ENCODE results near the gene PRRG1. TPM values are rescaled to one million over a fixed set of nuclear protein-coding genes. Genes with fewer than 3 reads are reported as not detected.

Gene PRRG1
- total RNA-seq, 1 experiment from 2014 or later, result 34.4 TPM

GRCh38 chrX:37378404-37378803 lies 29.2 kb downstream of the PRRG1 start:
- CTCF ChIA-PET, result no interaction called here
- no peak for DNase-seq
- TF ChIP-seq, protein P1, sequence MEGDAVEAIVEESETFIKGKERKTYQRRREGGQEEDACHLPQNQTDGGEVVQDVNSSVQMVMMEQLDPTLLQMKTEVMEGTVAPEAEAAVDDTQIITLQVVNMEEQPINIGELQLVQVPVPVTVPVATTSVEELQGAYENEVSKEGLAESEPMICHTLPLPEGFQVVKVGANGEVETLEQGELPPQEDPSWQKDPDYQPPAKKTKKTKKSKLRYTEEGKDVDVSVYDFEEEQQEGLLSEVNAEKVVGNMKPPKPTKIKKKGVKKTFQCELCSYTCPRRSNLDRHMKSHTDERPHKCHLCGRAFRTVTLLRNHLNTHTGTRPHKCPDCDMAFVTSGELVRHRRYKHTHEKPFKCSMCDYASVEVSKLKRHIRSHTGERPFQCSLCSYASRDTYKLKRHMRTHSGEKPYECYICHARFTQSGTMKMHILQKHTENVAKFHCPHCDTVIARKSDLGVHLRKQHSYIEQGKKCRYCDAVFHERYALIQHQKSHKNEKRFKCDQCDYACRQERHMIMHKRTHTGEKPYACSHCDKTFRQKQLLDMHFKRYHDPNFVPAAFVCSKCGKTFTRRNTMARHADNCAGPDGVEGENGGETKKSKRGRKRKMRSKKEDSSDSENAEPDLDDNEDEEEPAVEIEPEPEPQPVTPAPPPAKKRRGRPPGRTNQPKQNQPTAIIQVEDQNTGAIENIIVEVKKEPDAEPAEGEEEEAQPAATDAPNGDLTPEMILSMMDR (conservative IDR thresholded peaks at IDR 0.05), result no peak
- no peak for TF ChIP-seq EZH2 (IDR thresholded peaks at IDR 0.05; ENCODE audit: low read depth)
- Histone ChIP-seq H3K27ac (no peak overlapping the region), H3K36me3 (ENCODE audit: low read depth) (no peaks in the 10 kb centered on the region), H3K4me3 (no peak overlapping the region), H2AFZ (no peak overlapping the region), H3K9me2 (ENCODE audit: insufficient read depth) (no peaks in the 10 kb centered on the region), H4K20me1 (ENCODE audit: insufficient read depth) (no peaks in the 10 kb centered on the region), H3K4me1 (replicated peaks; ENCODE audit: insufficient read depth) (peaks cover 17% of the 10 kb centered on the region), H3K9me3 (ENCODE audit: insufficient read depth, low read depth) (no peaks in the 10 kb centered on the region), H3K27me3 (ENCODE audit: insufficient read depth, low read depth) (no peaks in the 10 kb centered on the region), H3K79me2 (ENCODE audit: low read depth) (peaks cover 57% of the 10 kb centered on the region), H3F3A (ENCODE audit: insufficient read depth, low read depth) (peaks cover 6% of the 10 kb centered on the region; the same call in 1 of the 2 replicates), H3K4me2 (no peak overlapping the region)
- intact Hi-C loops (cut with micrococcal nuclease; ENCODE audit: unreplicated experiment), result no loop called here
- POLR2A ChIA-PET (ENCODE audit: unreplicated experiment), result no interaction called here
- no TSS peak for BruUV-seq (replicated peaks)

- intact Hi-C loops (cut with micrococcal nuclease; ENCODE audit: unreplicated experiment), result no loop called here
- CTCF ChIA-PET, result no interaction called here
- Histone ChIP-seq H3K4me1 (replicated peaks; ENCODE audit: insufficient read depth) (peaks cover 17% of the 10 kb centered on the region), H3K9me2 (ENCODE audit: insufficient read depth) (no peaks in the 10 kb centered on the region), H4K20me1 (ENCODE audit: insufficient read depth) (no peaks in the 10 kb centered on the region), H3K27me3 (ENCODE audit: insufficient read depth, low read depth) (no peaks in the 10 kb centered on the region), H3K9me3 (ENCODE audit: insufficient read depth, low read depth) (no peaks in the 10 kb centered on the region), H3K36me3 (ENCODE audit: low read depth) (no peaks in the 10 kb centered on the region), H2AFZ (no peak overlapping the region), H3K79me2 (ENCODE audit: low read depth) (peaks cover 53% of the 10 kb centered on the region), H3F3A (ENCODE audit: insufficient read depth, low read depth) (peaks cover 6% of the 10 kb centered on the region; the same call in 1 of the 2 replicates), H3K4me2 (no peak overlapping the region), H3K4me3 (no peak overlapping the region), H3K27ac (no peak overlapping the region)
- POLR2A ChIA-PET (ENCODE audit: unreplicated experiment), result no interaction called here
- no peak for DNase-seq
- TF ChIP-seq, protein P1 (conservative IDR thresholded peaks at IDR 0.05), result no peak
- TF ChIP-seq EZH2 (IDR thresholded peaks at IDR 0.05; ENCODE audit: low read depth), result no peak
- no TSS peak for BruUV-seq (replicated peaks)
Measured at GRCh38 chrX:37378830-37379229, 29.7 kb downstream of the PRRG1 start.

- intact Hi-C loops (cut with micrococcal nuclease; ENCODE audit: unreplicated experiment), result loop anchor here (2.0 kb wide), 1 partner anchor 65 kb away; no protein-coding TSS in a partner anchor
Measured at GRCh38 chrX:37380256-37380655, 31.1 kb downstream of the PRRG1 start.

More at GRCh38 chrX:37380256-37380655, 31.1 kb downstream of the PRRG1 start:
- H3K9me2 ChIP-seq (ENCODE audit: insufficient read depth), result no peaks in the 10 kb centered on the region
- H3K27me3 ChIP-seq (ENCODE audit: insufficient read depth, low read depth), result no peaks in the 10 kb centered on the region
- no peak overlapping the region for H3K4me3 ChIP-seq
- H3K4me2 ChIP-seq, result no peak overlapping the region
- TF ChIP-seq, protein P1 (conservative IDR thresholded peaks at IDR 0.05), result no peak
- no peak for TF ChIP-seq EZH2 (IDR thresholded peaks at IDR 0.05; ENCODE audit: low read depth)
- H3K36me3 ChIP-seq (ENCODE audit: low read depth), result no peaks in the 10 kb centered on the region; the same call in 1 of the 2 replicates
- ChIA-PET POLR2A (ENCODE audit: unreplicated experiment) (no interaction called here), CTCF (no interaction called here)
- no TSS peak for BruUV-seq (replicated peaks)
- H3K79me2 ChIP-seq (ENCODE audit: low read depth), result peaks cover 46% of the 10 kb centered on the region
- peaks cover 6% of the 10 kb centered on the region; the same call in 1 of the 2 replicates for H3F3A ChIP-seq (ENCODE audit: insufficient read depth, low read depth)
- H3K9me3 ChIP-seq (ENCODE audit: insufficient read depth, low read depth), result no peaks in the 10 kb centered on the region
- 0 out of 2 replicates have a peak overlapping the region, but pooled peaks have one; percentile 26 for H3K27ac ChIP-seq
- H2AFZ ChIP-seq, result no peak overlapping the region
- H4K20me1 ChIP-seq (ENCODE audit: insufficient read depth), result no peaks in the 10 kb centered on the region
- peaks cover 17% of the 10 kb centered on the region for H3K4me1 ChIP-seq (replicated peaks; ENCODE audit: insufficient read depth)
- no peak for DNase-seq
